H7 (cell line): ENCODE measurements around the gene NTN3. TPM values are rescaled to one million over a fixed set of nuclear protein-coding genes. Genes with fewer than 3 reads are reported as not detected.

Experiments
- DNase-seq: peaks from one replicate; pipeline ENCODE4 v3.0.0; 2012
- H3K27me3 ChIP-seq: 2 replicates; pipeline ENCODE4 v1.6.0; 2011; ENCODE audit warnings: mild to moderate bottlenecking, low read length; ENCODE audit not compliant: control insufficient read depth, insufficient read depth
- H3K36me3 ChIP-seq: replicated peaks from 2 replicates; pipeline ENCODE4 v1.5.1; 2011; ENCODE audit warnings: low read length; ENCODE audit not compliant: control insufficient read depth, insufficient read depth
- H3K4me3 ChIP-seq: 2 replicates; pipeline ENCODE4 v1.5.1; 2011; ENCODE audit warnings: low read depth, mild to moderate bottlenecking, control low read depth, low read length, moderate library complexity; ENCODE audit not compliant: insufficient read depth
- total RNA-seq: library from RNA; depleted of rRNA; stranded (reverse); fragments of >200 nt; shearing (Covaris generic); gene quantifications from 2 replicates; pipeline ENCODE4 v1.2.3, GENCODE V29; 2014

Gene NTN3
- total RNA-seq, 1 experiment from 2014 or later: 0.73 TPM

- no peak overlapping the region for H3K4me3 ChIP-seq
- peaks cover 2% of the 10 kb centered on the region for H3K36me3 ChIP-seq
- H3K27me3 ChIP-seq: no peaks in the 10 kb centered on the region
- no peak for DNase-seq
These were observed 27.6 kb downstream of the NTN3 start for GRCh38 chr16:2498531-2499253.

DNA sequence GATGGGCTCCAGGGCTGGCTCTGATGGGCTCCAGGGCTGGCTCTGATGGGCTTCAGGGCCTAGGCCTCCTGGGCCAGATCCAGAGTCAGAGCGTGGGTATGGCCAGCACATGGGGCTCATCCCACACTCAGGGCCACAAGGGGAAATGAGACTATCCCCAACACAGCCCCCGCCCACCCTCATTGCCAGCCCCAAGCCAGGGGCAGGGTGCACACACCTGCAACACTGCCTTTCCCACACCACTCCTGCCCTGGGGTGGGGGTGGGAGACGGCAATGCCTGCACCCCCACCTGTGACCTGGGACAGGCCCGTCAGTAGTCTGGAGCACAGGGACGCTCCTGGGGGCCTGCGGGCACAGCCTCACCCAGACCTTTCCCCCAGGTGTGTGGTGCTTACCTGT lies 28.4 kb downstream of the NTN3 start:
- DNase-seq: no peak
- peaks cover 2% of the 10 kb centered on the region for H3K36me3 ChIP-seq
- no peaks in the 10 kb centered on the region for H3K27me3 ChIP-seq
- H3K4me3 ChIP-seq: no peak overlapping the region

DNA sequence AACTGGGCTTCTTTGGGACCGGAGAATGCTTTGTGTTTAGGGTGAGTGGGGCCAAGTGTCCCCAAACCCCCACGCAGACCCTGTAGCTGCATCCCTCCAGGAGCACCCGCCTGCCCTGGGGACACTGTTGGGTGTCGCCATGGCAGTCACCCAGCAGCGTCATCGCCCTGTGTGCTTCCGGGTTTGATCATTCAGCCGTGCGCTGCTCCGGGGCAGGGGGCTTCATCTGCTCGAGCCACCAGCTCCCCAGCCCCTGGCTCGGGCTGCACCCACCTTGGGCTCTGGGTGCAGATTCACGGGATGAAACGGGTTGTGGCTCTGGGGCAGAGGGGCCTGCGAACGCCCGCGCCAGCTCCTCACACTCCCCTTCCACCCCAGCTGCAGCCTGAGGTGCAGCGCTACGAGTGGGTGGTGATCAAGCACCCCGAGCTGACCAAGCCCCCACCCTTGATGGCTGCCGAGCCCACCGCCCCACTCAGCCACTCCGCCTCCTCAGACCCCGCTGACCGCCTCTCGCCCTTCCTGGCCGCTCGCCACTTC lies 28.9 kb downstream of the NTN3 start:
- Histone ChIP-seq H3K27me3 (no peaks in the 10 kb centered on the region), H3K36me3 (peaks cover 2% of the 10 kb centered on the region), H3K4me3 (no peak overlapping the region)
- no peak for DNase-seq

GRCh38 chr16:2500430-2500917 lies 29.4 kb downstream of the NTN3 start:
- Histone ChIP-seq H3K27me3 (no peaks in the 10 kb centered on the region), H3K36me3 (peaks cover 2% of the 10 kb centered on the region), H3K4me3 (no peak overlapping the region)
- DNase-seq: peak; percentile 81

- Histone ChIP-seq H3K4me3 (peak overlapping the region; percentile 28), H3K27me3 (no peaks in the 10 kb centered on the region), H3K36me3 (peaks cover 2% of the 10 kb centered on the region)
- peak; percentile 98 for DNase-seq
These were observed 30.0 kb downstream of the NTN3 start for GRCh38 chr16:2500918-2501750.

DNA sequence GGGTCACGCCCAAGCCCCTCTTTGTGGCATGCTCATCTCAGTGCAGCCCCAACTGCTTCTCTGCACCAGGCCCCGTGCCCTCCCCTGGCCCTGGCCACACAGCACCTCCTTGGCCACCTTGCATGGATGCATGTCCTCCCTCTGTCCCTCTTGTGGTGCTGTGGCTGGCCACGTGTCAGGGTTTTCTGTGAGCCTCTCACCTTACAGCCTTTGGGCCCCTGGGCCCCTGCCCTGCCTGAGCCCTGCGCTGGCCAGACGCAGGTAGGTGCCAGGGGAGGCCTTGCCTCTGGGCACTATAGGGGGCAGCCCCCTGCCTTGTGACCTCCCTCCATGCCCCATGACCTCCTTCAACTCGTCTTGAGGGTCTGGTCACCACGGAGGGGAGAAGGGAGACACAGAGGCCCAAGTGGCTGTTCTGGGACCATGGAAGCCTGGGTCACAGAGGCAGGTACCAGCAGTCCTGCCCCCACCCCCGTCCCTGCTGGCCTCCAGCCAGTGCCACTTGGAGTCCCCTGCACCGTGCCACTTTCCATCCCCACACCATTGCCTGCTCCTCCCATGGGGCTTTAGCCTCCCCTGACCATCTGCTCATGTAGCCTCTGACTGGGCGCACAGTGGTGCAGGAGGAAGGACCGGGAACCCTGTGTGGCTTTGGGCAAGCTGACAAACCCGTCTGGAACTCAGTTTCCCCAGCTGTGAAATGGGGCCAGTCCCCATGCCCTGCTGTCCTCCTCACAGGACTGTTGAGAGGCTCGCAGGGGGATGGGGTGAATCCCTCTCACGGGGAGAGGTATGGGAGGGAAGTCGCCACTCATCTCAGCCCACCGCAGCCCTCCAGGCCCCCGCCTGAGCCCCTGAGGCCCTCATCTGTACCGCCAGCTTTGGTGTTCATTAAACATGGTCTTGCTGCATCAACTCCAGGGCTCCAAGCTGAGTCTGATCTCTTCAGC lies 31.1 kb downstream of the NTN3 start:
- H3K4me3 ChIP-seq: no peak overlapping the region
- peaks cover 2% of the 10 kb centered on the region for H3K36me3 ChIP-seq
- DNase-seq: no peak
- no peaks in the 10 kb centered on the region for H3K27me3 ChIP-seq

GRCh38 chr16:2505695-2506094 lies 34.6 kb downstream of the NTN3 start:
- no peak for DNase-seq
- no peak overlapping the region for H3K4me3 ChIP-seq
- no peaks in the 10 kb centered on the region for H3K27me3 ChIP-seq
- no peaks in the 10 kb centered on the region for H3K36me3 ChIP-seq

GRCh38 chr16:2507052-2507659 lies 36.1 kb downstream of the NTN3 start:
- Histone ChIP-seq H3K27me3 (peaks cover 1% of the 10 kb centered on the region; the same call in 1 of the 2 replicates), H3K36me3 (no peaks in the 10 kb centered on the region), H3K4me3 (no peak overlapping the region)
- peak; percentile 79 for DNase-seq

DNA sequence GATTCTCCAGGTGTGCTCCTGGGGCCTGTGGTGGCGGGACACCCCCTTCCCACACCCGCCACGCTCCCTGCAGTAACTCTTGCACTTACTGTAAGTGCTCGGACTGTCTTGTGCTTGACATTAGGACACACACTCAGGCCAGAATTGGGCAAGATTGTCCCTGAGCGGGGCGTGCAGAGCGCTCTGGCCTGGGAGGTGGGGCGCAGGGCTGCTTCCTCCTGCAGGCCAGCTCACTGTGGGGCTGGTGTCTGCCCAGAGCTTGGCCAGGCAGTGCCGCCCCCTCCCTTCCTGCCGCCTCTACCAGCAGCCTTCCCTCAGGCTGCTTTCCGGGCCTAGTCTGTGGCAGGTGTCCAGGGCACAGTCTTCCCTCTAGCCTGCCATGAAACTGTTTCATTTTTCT lies 36.6 kb downstream of the NTN3 start:
- no peak for DNase-seq
- no peak overlapping the region for H3K4me3 ChIP-seq
- no peaks in the 10 kb centered on the region for H3K36me3 ChIP-seq
- H3K27me3 ChIP-seq: peaks cover 1% of the 10 kb centered on the region; the same call in 1 of the 2 replicates

- Histone ChIP-seq H3K27me3 (peaks cover 1% of the 10 kb centered on the region; the same call in 1 of the 2 replicates), H3K36me3 (no peaks in the 10 kb centered on the region), H3K4me3 (no peak overlapping the region)
- no peak for DNase-seq
These were observed 37.8 kb downstream of the NTN3 start for GRCh38 chr16:2508722-2509400.

DNA sequence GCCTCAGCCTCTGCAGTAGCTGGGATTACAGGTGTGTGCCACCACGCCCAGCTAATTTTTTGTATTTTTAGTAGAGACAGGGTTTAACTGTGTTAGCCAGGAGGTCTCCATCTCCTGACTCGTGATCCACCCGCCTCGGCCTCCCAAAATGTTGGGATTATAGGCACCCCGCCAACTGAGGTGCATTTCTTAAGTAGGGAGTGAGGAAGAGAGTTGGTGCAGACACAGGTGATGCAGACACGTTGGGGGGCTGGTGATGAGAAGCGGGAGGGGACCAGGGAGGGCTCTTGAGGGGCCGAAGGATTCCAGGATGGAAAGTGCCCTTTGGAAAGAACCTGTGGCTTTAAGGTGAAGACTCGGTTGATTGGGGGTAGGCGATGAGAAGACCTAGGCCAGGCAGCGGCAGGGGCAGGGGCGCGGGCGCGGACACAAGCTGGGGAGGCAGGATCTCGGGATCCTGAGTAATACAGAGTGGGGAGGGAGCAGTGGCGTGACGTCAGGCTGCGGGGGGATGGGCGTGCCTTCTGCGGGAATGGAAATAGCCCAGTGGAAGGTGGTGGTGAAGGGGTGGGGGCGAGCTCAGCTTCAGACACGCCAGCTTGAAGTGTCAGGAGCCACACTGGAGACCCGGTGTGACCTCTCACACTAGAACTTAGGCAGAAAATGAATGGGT lies 40.2 kb downstream of the NTN3 start:
- Histone ChIP-seq H3K4me3 (no peak overlapping the region), H3K36me3 (no peaks in the 10 kb centered on the region), H3K27me3 (peaks cover 1% of the 10 kb centered on the region; the same call in 1 of the 2 replicates)
- DNase-seq: peak; percentile 86

- Histone ChIP-seq H3K4me3 (no peak overlapping the region), H3K27me3 (peaks cover 1% of the 10 kb centered on the region; the same call in 1 of the 2 replicates), H3K36me3 (no peaks in the 10 kb centered on the region)
- DNase-seq: no peak
These were observed 41.1 kb downstream of the NTN3 start for GRCh38 chr16:2511996-2512734.
